HG03460 (cell line): ENCODE measurements around the gene ZNRF1.
A peak's percentile ranks its signal among the peaks of the same experiment; 100 is the strongest.
"Not testable (repeated sequence)": the region's sequence is repeated elsewhere in the genome, so short reads cannot be mapped to it uniquely, and the experiment has no call there.

ENCODE experiments used
- ATAC-seq: cut with Tn5 transposase; IDR thresholded peaks from one replicate; pipeline ENCODE4 v1.9.1; 2021; ENCODE audit not compliant: unreplicated experiment

ZNRF1 gene

DNA sequence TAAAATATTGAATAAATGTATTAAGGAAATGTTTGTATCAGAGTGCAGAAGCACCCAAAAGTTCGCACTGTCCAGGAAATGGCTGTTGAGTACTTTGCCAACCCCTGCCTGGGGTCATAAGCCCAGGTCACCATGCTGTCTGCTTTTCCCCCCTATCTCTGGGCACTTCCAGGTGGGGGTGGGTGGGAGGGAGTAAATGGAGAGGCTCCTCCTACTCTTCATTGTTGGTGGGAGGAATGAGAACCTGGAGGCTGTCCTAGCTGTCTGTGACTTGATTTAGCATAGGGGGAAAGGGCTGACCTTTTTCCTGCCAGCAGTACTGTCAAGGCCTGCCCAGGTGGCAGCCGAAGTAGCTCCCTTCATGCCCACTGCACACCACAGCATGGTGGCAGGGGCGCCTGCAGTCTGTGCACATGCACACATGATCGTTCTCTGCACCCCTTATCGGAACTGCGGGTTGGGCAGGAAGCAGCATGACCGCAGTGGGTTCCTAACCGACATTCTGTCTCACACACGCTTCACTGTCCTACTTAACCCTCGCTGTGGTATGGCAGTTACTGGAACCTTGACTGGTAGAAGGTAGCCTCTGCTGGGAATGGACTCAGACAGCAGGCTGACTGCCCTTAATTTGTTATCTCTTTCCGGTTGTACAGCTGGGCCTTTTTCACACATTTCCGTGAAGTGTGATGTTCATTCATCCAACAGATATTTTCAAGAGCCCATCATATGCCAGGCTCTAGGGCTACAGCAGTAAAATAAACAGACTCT is 76.3 kb downstream of the ZNRF1 start:
- ATAC-seq: peak; percentile 97

DNA sequence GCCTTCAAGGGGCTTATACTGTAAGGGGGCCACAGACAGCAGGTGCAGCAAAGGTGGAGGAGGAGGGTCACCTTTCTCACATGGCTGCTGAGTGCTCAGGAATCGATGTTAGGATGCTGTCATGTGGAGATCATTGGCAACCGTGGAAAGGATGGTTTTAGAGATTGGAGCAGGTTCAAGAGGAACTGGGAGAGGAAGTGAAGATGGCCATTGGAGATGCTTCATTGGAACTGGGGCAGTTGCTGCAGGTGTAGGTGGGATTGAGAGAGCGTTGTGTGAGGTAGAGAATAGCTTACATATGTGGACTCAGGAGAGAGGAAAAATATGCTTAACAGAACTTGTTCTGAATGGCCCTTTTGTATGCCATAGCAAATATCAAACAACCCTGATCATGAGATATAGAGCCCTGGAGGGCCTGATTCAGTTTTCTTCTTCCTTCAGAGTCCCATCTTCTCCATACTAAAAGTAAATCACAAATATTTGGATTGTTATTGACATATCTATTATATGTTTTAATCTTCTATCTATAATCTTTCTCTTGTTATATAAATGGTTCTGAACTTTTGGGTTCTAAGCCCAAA is 77.0 kb downstream of the ZNRF1 start:
- ATAC-seq: peak; percentile 9

- ATAC-seq: no peak
Observed at GRCh38 chr16:75078886-75079285, 80.1 kb downstream of the ZNRF1 start.

GRCh38 chr16:75079346-75079926 is 80.6 kb downstream of the ZNRF1 start:
- ATAC-seq: no peak

DNA sequence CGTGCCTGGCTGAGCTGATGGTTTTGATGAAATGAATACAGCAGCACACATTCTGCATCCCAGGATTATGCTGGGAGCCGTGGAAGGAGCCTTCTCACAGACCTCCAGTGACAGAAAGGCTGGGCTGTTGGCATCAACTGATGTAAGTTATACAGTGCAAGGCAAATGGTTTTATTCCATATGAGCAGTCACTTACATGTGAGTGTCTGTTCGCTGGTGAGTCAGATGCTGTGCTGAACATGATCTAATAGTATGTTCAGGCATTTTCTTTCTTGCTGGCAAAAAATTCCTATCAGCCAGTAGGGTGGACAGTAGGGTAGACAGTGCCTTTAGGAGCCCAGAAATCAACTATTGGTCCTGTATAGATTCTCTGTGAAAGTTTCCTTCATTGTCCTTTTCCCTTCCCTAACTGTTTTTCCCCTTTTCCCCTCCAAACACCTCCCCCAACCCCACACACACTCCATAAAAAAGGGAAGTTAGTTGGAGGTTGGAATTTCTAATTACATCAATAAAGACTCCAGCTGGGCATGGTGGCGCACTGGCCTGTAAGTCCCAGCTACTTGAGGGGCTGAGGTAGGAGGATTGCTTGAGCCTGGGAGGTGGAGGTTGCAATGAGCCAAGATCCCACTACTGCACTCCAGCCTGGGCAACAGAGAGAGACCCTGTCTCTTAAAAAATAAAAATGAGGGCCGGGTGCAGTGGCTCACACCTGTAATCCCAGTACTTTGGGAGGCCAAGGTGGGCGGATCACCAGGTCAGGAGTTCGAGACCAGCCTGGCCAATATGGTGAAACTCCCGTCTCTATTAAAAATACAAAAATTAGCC is 81.6 kb downstream of the ZNRF1 start:
- ATAC-seq: no peak

GRCh38 chr16:75081179-75081859 is 82.5 kb downstream of the ZNRF1 start:
- ATAC-seq: no peak

DNA sequence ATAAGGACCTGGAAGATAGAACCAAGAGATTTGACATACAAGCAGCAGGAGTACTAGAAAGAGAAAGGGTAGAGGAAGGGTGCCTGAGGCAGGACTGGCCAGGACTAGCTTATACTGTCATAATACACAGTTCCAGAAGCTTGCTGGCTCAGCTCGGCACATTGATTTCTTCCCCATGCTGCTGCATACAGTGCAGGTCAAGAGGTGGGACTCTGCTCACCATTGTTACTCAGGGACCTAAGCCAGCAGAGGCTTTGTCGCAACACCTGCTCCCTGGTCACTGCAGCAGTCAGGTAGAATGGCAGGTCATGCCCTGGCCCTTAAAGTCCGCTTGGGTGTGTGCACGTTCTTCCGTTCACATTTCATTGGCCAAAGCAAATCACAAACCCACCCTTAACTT is 85.0 kb downstream of the ZNRF1 start:
- ATAC-seq: no peak

DNA sequence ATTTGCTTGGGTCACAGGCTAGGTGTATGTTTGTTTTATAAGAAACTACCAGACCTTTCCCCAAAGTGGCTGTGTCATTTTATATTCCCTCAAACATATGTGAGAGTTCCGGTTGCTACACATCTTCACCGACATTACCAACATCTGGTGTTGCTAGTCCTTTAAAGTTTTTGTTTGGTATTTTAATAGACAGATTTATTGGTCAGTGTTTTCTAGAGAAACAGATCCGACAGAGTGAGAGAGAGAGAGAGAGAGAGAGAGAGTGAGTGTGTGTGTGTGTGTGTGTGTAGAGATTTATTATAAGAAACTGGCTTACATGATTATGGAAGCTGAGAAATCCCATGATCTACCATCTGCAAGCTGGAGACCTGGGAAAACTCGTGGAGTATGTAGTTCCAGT is 86.7 kb downstream of the ZNRF1 start:
- ATAC-seq: no peak

DNA sequence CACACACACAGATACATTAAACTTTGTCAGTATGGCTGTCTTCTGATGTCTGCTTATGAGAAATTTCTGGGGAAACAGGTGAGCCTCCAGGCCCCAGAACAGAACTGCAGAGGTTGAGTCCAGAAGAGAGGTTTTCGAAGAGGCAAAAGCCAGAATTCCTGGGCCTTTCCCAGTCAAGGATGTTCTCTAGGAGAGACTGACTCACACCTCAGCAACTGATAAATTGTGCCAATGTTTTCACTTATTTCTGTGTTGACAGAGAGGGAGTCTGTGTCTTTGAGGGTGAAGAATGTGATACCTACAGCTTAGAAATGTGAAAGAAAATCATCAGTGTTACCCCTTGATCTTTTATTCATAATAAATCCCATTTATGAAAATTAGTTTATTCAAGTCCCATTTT is 87.5 kb downstream of the ZNRF1 start:
- no peak for ATAC-seq

DNA sequence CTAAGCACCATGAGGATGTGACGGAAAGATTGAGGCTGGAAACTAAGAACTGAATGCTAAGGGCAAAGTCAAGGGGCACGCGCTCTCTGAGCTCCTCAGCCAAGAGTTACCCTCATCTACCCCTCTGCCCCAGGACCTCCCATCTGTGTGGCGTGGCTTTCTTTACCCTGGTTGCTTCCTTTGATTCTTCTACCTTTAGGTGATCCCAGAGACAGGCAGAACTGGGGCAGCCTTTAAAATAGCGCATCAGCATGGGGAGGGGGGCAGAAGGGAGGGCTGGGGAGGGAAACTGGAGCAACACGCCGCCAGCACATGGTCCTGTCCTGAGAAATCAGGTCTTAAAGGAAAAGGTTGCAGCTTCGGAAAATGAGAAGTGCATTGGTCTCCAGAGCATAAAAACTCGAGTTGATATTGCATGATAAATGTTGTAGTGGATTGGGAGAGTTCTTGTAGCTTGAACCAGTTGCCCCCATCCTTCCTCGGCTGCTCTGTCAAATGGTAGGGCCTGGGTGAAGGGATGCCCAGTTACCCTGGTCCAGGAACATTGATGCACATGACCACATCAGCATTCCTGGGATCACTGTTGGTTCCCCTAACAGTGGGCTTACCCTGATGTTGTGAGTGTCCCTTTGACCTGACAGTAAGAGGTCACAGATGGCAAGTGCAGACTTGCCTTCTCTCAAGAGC is 88.0 kb downstream of the ZNRF1 start:
- no peak for ATAC-seq

DNA sequence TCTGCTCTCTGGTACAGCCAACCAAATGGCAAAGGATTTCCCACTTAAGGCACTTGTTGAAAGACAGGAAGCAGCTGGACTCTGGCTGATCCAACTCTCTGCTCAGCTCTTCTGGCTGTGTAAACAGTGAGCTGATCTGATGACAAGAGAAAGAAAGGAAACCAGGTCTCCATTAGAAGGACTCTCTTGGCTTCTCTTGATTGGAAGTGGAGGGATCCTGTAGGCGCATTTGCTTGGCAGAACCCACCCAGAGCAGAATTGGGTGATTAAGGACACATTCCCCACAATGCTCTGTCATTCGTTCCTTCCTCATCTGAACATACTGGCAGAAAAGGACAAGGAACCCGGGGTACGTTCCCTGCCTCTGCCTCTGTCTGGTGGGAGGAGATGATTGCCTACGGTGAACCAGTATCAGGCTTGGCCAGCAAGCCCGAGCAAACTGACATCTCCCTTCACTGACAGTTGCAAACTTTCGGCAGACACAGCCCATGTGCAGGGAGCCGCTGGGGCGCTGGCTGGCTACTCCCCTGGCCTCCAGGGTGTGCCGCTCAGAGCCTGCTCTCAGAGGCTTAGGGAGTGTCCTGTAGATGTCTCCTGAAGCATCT is 88.7 kb downstream of the ZNRF1 start:
- no peak for ATAC-seq

DNA sequence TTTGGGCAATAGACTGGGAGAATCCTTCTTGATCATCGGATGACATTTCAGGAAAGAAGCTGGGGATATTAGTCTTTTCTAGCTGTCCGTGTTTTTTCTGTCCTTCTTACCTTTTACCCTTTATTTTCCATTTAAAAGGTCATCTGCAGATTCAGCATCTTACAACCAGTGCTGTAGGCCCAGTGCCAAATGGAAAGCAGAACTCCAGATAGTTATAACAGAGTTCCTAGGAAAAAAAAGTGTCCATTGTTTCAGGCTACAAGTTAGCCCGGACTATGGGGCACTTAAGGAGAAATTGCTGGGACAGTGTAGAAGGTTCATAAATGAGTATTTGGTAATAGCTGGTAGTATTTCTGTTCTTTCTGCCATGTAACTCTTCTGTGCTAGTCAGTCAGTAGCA is 89.4 kb downstream of the ZNRF1 start:
- no peak for ATAC-seq

GRCh38 chr16:75088934-75089333 is 90.1 kb downstream of the ZNRF1 start:
- ATAC-seq: no peak

DNA sequence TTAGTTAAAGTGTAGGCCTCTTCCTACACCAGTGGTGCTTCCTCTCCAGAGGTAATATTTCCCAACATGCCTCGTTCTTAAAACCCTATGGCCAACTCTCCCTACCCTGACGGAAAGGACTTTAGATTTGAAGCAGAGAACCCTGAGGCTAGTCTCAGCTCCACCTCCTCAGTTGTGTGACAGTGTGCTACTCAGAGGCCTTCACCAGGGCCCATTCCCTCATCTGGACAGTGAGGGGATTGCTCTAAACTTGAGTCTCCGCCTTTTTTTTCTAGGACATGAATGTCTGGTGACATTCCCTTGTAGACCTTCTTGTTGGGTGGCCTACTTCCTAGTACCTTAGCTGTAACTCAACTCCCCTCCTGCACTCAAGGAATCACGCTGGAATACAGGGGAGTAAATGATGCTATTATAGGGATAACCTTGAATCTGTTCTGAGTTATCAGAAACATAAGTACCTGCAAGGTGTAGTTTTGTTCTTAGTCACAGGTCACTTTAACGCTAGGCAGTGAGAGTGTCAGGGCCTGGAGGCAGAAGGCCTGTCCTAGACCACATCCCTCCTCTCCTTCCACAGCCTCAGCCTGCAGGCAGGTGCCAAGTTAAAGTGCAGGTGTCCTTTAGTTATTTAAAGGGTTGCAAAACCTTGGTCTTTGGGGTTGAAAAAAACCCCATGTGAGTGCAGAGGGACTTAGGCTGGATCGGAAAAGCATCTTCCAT is 90.8 kb downstream of the ZNRF1 start:
- ATAC-seq: no peak

GRCh38 chr16:75090899-75091298 is 92.1 kb downstream of the ZNRF1 start:
- not testable (repeated sequence) for ATAC-seq

DNA sequence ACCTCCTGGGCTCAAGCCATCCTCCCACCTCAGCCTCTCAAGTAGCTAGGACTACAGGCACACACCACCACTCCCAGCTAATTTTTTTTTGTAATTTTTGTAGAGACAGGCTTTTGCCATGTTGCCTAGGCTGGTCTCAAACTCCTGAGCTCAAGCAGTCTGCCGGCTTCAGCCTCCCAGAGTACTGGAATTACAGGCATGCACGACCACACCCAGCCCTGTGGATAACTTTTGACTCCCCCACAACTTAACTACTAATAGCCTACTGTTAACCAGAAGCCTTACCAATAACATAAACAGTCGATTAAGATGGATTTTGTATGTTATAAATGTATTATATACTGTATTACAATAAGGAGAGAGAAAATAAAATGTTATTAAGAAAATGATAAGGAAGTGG is 92.8 kb downstream of the ZNRF1 start:
- not testable (repeated sequence) for ATAC-seq

GRCh38 chr16:75092777-75093176 is 94.0 kb downstream of the ZNRF1 start:
- no peak for ATAC-seq

DNA sequence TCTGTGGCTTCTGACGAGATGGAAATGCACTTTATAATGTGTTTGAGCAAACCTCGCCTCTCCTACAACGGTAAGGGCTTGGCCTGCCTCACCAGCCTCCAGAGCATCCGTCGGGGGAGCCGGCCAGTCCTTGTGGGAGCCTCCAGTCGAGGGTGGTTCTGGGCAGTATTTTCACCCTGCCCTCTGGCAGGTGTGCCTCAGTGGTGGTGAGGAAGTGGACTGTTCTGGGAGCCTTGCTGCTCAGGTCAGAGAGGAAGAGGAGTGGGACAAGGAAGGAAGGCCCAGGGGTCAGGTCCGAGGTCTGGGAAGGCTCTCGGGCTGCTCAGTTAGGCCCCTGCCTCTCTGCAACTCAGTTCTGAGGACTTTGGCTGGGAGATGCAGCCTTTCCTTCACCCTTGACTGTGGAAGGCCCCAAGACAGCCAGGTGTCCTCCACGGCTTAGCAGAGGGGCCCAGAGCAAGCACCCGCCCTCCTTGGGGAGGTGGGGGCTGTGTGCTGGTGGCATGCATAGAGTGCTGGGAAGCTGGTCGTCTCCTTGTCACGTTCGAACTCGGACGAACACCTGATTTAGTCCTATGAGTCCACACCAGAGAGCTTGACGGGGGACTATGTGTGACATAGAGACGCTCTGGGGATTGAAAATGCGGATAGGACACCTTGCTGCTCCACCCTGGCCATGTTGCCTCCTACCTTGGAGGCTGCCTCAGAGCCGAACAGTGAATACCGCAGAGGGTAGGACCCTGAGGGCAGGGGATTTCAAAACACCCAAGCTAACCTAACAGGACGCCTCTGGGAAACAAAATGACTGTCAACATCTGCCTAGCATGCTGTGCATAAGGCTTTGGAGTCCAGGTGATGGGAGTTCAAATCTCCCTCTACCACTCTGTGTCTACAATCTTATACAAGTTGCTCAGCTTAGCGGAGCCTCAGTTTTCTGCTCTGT is 95.0 kb downstream of the ZNRF1 start:
- ATAC-seq: no peak
